HG02938 (cell line): ENCODE data around the gene SCT.

Experiments
- ATAC-seq: cut with Tn5 transposase; IDR thresholded peaks from one replicate; pipeline ENCODE4 v1.9.1; 2021; ENCODE audit warnings: mild to moderate bottlenecking, moderate library complexity; ENCODE audit not compliant: unreplicated experiment

SCT gene

DNA sequence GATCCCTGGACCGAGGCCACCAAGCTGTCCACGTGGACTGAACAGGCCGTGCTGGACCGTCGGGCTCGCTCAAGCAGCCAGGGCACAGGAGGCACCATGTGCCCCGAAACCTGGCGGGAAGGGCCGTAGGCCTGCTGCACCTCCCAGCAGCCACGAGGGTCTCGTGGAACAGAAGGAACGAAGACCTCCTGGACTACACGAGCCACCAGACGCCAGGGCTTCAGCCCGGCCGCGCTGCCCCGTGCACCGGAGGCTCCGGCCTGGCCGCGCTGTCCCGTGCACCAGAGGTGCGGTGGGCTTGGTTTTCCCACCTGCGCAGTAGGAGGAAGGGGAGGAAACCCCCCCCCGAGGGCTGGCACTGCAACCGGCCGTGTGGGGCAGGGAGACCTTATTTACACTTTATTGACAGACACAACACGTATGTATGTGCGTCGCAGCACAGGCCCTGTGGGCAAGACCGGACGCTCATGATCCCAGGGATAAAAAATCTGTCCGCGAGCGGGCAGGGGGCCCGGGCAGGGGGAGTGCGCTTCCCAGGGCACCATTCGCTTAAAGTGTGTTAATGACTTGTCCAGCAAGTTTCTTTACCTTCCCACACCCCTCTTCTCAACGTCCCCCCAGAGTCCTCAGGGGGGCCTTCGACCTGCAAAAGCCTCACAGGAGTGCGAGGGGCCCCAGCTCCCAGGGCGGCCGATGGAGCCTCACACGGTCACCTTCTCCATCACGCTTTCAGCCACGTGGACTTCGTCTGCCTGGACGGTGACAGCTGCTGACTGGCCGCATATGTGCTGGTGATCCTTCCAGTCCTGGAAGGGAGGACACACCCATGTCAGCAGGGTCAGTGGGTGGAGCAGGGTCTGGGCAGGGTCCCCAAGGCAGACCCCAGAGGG lies 17.1 kb upstream of the SCT start:
- ATAC-seq: no peak

DNA sequence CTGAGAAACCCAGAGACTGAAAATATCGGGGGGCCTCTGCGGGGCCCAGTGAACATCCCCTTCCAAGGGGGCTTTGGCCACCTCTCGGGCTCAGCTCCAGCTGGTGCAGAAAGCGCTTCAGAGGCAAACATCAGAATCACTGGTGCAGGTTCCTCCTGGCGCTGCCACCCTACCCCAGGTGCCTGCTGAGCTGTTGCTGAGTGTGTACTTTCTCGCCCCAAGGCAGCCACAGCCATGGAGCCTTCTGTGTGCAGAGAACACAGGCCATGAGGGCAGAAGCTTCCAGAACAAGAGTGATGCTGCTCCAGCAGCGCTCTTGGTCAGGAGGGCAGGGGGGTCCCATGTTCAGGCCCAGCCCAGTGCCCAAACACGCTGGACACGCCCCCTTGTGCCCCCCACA lies 16.4 kb upstream of the SCT start:
- ATAC-seq: no peak

DNA sequence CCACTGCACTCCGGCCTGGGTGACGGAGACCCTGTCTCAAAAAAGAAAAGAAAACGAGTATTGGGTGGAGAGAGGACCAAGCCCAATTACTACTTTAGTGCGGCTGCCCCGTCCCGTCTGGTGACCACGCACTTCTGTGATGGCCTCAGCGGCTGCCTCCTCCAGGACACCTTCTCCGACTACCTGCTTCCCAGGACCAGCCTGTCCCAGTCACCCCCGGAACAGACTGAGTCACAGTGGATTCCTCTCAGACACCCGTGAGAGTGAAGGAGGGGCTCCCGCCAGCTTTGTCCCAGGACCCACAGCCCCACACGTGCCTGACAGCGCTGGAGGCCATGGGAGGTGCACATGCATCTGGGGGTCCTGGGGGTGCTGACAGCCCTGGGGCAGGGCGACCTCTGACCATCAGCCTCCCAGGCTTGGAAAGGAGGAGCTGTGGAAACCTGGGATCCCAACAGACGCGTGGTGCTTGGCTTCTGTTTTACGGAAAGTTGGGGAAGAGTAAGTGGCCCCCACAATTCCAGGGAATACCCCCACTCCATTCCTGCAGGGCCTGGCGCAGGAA lies 14.9 kb upstream of the SCT start:
- ATAC-seq: no peak

GRCh38 chr11:640021-640706 lies 13.2 kb upstream of the SCT start:
- no peak for ATAC-seq

GRCh38 chr11:639332-639955 lies 12.5 kb upstream of the SCT start:
- ATAC-seq: no peak

- no peak for ATAC-seq
Measured at GRCh38 chr11:638631-639331, 11.8 kb upstream of the SCT start.

DNA sequence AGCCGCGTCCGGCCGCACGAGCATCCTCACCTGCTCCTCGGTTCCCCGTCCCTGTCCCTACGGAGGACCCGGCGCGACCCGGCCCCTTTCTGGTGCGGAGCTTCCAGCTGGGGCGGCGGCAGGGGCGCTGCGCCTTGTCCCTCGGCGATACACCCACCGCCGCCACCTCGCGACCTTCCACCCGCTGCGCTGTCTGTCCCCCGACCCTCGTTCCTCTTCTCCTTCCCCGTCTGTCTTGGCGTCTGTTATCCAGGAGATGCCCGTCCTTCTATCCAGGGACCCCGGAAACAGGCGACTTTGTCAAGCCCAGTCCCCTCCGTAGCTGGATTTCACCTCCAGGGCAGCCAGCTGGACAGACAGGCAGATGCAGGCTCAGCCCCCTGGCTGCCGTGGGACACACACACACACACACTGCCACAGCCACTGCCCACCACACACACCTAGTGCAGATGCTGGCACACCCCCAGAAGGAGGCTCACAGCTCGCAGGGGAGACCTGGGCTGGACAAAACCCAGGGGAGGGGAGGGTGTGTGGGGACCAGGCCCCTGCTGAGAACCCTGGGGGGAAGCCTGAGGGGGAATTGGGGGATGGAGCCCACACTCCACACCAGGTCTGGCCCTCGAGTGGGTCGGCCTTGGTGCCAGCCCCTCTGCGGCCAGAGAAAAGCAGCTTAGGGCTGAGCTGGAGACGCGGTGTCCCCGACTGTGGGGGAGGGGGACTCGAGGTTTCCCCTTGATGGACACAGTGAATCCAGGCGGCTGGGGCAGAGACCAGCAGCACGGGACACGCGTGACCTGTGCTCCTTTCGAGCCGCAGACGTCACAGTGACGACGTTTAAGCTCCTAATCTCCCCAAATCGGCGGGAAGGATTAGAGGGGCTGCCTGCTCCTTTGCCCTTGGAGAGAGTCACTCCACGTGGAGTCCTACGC lies 10.9 kb upstream of the SCT start:
- ATAC-seq: no peak

GRCh38 chr11:637333-637592 lies 10.3 kb upstream of the SCT start:
- no peak for ATAC-seq

DNA sequence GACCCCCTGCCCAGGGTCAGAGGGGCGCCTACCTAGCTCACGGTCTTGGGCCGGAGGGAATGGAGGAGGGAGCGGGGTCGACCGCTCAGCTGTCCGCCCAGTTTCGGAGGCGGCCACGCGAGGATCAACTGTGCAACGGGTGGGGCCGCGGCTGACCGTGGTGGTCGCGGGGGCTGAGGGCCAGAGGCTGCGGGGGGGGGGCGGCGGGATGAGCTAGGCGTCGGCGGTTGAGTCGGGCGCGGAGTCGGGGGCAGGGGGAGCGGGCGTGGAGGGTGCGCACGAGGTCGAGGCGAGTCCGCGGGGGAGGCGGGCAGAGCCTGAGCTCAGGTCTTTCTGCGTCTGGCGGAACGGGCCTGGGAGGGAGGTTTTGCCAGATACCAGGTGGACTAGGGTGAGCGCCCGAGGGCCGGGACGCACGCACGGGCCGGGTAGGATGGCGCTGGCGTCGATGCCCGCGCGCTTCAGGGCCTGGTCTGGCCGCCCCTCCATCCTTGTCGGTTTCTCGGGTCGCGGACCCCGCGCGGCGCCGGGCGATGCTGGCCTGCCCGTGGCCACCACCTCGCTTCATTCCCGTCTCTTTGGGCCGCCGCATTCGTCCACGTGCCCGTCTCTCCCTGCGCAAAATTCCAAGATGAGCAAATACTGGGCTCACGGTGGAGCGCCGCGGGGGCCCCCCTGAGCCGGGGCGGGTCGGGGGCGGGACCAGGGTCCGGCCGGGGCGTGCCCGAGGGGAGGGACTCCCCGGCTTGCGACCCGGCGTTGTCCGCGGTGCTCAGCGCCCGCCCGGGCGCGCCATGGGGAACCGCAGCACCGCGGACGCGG lies 9.7 kb upstream of the SCT start, which contains the start of gene DRD4:
Gene DRD4, plus strand, starts transcription at position 759 of the 822 bp plus-strand sequence. Its CDS starts 36 bp downstream, at position 795.
- ATAC-seq: no peak

- no peak for ATAC-seq
Measured at GRCh38 chr11:635945-636510, 9.0 kb upstream of the SCT start.

DNA sequence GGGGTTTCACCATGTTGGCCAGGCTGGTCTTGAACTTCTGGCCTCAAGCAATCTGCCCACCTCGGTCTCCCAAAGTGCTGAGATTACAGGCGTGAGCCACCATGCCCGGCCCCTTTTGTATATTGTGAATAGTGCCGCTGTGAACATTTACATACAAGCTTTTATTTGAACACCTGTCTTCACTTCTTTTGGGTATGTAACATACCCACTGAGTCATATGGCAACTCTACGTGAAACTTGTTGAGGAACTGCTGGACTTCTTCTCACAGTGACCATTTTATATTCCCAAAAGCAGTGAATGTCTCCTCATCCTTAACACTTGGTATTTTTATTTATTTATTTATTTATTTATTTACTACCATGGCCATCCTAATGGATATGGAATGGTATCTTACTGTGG lies 3.9 kb upstream of the SCT start:
- no peak for ATAC-seq

GRCh38 chr11:629237-629583 lies 2.2 kb upstream of the SCT start:
- ATAC-seq: no peak

GRCh38 chr11:628056-628455 lies 1.1 kb upstream of the SCT start:
- ATAC-seq: no peak

DNA sequence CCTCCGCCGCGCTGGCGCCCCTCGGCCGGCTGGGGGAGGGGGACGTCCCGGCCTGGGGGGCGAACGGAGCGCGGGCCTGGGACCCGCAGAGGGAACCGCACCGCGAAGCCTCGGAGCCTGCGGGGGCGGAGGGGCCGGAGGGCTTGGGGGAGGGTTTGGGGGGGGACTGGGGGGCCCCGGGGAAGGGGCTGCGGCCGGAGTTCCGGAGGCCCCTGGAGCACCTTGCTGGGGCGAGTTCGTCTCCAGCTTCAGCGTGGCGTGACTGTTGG lies 261 bp upstream of the SCT start:
- no peak for ATAC-seq

DNA sequence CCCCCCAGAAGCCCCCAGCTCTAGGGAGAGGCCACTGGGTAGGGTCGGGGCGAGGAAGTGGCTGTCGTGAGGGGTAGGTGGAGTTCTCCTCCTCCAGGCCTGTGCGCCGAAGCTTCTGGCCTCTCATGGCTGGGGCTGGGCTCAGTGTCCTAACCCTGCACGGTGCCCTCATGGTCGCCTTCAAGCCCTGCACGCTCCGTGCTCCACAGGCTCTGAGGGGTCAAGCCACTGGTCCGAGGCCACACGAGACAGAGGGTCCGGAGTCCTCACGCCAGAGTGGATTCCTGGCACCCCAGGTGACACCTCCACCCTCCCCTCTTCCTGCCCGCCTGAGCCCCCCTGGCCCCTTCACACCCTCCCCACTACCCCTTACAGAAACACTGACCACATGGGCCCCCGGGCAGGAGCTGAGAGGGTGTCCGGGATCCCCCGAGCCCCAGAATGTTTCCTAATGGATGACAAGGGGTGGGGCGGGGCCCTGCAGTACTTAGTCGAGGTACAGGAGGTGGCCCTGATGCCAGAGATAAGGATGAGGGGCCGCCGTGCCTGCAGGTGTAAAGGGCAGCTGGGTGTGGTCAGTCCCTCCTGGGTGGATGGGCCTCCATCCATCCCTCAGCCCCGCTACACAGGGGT lies 1.2 kb downstream of the SCT start:
- ATAC-seq: no peak

DNA sequence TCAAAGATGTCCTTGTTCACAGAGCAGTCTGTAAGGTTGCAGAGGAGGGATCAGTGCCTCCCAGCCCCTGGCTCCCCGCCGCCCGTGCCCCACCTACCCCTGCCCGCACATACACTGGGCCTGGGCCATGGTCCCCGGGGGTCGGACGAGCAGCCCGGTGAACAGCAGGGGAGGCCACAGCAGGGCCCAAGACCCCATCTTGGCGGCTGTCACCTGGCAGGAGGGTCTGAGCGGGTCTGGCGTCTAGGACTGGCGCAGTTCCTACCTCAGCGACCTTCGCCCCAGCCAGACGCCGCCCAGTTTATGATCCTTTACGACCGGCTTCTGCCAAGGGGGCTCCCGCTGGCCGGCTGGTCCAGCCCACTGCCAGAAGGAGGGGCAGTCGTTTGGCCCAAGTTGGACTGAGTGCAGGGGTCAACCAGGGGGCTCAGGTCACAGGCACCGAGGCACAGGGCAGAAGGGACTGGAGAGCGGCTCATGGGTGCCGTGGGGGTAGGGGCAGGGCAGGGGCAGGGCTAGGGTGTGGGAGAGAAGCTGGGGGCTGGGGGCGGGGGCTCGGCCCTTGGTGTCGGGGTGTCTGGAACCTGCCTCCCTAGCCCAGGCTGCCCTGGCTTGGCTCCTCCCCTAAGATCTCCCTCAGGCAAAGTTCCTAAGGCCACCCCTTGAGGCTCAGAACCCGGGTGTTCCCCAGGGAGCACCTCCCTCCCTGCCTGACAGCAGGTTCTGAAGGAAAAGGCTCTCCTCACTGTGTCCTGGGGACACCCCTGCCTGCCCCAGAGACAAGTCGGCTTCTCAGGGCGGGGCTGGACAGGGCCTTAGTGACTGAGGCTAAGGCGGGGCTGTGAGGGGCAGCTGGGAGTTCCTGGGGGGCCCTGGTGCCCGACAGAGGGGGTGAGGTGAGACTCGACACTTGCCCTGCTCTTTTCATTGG lies 2.0 kb downstream of the SCT start, which contains the start of gene CDHR5:
Gene CDHR5, minus strand, starts transcription at position 251 of the 931 bp plus-strand sequence. Its CDS starts 53 bp downstream, at position 198.
- no peak for ATAC-seq

DNA sequence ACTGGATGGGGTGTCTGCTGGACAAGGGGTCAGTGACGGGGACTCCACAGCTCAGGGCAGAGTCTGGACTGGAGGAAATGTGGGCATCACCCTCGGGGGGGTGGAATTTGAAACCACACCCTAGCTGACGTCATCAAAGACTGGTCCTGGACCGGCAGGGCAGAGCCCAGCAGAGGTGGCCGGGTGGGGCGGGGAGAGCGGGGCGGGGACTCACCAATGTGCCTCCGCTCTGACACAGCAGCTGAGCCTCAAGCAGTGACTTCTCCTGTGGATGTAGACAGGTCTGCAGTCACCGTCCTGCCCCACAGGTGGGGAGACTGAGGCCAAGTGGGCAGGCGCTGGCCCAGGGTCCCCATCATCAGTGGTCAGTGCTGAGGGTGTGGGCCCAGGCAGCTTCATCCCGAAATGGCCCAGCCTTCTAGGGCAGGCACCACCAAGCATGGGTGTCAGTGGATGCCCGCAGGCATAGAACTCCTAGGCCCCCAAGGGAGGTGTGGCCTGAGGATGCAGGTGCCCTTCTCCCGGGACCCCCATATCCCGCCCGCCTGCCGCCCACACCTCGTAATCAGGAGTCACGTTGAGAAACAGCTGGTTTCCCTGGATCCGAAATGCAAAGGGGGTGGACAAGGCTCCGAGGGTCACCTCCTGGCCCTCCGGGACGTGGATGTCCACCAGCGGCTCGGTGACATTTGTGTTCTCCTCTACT lies 2.8 kb downstream of the SCT start:
- no peak for ATAC-seq
